Stimulated activated CD4-positive, alpha-beta T cell treated with anti-CD3 and anti-CD28 coated beads, Interleukin-12 subunit alpha, Interleukin-12 subunit beta, amount 100 ng/mL, for 24 hours (primary cell): ENCODE data around the gene CDHR4.
A peak's percentile ranks its signal among the peaks of the same experiment; 100 is the strongest.
"Not testable (repeated sequence)": the region's sequence is repeated elsewhere in the genome, so short reads cannot be mapped to it uniquely, and the experiment has no call there.

Source experiments
- DNase-seq, 2 experiments: peaks; one replicate each; pipeline ENCODE4 v3.0.0-alpha.2; 2020; ENCODE audit warnings: low read depth in 2 of 2

CDHR4 gene

DNA sequence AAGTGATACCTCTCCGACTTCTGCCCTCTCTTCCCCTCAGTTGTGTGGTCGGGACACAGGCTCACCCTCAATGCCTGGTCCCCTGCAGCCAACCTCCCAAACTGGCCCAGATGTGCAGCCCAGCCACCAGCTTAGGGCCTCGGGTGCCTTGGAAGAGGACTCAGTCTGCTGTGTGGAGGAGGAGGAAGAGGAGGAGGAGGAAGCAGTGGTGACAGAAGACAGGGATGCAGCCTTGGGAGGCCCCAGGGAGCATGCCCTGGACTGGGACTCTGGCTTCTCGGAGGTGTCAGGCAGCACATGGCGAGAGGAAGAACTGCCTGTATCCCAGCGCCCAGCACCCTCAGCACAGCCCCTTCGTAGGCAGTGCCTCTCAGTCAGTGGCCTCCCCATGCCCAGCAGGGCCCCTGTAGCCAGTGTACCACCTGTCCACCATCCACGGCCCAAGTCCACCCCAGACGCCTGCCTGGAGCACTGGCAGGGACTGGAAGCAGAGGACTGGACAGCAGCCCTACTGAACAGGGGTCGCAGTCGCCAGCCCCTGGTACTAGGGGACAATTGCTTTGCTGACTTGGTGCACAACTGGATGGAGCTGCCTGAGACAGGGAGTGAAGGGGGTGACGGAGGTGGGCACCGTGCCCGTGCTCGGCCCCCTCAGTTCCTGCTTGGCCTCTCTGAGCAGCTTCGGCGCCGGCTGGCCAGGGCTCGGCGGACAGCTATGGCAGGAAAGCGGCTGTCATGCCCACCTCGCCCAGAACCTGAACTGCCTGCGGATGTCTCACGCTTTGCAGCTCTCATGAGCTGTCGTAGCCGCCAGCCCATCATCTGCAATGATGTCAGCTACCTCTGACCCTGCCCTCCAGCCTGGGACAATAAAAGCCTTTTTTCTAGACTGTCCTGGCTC is 4.7 kb upstream of the CDHR4 start:
- DNase-seq, result no peak

DNA sequence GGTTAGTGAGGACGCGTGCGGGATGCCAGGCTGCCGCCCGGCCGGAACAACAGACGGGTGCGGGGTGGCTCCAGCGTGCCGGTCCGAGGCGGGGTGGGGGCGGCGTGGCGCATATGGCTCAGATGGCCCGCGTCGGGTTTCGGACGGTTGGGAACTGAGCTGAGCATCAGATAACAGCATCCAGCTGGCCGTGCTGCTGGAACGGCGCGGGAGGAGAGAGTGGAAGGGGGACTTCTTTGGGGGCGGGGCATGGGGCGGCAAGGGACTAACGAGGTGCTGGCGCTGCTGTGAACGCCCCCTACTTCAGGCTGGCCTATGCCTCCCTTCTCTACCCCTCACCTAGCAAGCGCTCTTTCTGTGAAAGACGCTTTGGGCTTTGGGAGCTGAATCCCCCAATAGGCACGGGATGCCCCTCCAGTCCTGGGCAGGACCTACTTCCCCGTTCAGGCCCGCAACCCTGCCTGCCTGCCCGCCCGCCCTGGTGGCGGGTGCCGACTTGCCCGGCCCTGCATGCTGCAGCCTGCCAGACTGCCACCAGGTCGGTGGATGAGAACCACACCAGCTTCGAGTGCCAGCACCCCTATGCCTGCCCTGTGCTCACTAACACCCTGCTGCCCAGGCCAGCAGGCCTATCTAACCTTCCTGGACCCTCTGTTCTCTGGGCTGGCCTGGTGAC is 3.9 kb upstream of the CDHR4 start:
- no peak for DNase-seq

DNA sequence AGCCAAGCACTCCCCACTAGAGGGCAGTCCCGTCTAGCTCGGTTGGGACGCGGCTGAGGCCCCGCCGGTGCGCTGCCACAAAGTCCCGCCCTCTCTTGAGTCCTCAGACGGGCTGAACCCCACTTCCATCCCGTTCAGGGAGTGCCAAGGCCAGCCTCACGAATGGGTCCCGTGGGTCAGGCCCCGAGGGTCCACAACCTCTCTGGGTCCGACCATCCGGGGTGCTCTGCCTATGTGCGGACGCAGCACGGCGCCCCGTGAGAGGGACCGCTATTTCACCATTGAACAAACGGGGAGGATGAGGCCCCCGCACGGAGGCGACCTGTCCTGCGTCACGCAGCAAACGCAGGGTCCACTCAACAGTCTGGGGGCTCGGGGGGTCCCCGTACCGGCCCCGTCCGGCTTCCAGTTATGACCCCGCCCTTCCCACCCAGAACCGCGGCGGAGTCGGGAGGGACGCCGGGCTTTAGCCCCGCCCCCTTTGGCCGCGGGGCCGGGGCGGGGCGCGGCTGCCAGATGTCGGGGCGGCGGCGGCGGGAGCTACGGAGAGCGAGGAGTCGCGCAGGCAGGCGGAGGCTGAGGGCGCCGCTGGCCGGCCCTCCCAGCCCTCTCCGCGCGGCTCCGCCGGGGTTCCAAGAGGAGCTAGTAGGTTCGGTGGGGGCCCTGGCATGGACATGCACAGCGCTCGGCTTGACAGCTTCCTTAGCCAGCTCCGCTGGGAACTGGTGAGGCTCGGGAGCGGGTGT is 3.2 kb upstream of the CDHR4 start, which contains the start of gene INKA1:
Gene INKA1, plus strand, starts transcription at position 543 of the 746 bp plus-strand sequence. Its CDS starts 132 bp downstream, at position 675.
- peak; percentile 73 to 87 for DNase-seq

DNA sequence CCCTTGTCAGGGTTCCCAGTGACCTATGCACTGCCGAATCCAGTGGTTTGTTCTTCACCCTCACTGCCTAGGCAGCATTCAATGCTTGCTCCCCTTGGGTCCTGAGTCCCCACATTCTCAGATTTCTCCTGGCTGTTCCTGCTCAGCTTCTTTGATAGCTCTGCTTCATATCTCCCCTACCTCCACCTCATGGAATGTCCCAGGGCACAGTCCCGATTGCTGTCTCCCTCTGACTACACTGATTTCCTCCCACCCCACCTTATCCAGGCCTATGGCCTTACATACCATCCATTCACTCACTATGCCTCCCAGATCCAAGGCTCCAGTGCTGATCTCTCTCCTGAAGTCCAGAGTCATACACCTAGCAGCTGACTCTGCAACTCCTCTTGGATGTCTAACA is 1.5 kb upstream of the CDHR4 start:
- DNase-seq, result no peak

DNA sequence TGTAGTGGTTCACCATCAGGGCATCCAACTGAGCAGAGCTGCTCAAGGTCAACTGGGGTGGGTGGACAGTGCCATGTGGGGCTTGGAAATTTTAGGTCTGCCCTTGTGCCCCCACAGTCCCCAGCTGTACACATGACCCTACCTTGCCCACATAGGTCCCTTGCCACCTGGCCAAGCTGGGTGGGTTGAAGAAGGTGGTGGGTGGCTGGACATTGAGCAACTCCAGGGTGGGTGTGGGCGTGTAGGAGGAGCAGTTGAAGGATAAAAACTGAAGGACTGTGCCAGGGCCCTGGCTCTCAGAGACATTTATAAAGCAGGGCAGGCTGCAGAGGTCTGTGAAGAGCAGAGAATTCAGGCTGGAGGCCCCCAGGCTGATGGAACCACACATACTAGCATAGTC is 568 bp downstream of the CDHR4 start:
- no peak for DNase-seq

DNA sequence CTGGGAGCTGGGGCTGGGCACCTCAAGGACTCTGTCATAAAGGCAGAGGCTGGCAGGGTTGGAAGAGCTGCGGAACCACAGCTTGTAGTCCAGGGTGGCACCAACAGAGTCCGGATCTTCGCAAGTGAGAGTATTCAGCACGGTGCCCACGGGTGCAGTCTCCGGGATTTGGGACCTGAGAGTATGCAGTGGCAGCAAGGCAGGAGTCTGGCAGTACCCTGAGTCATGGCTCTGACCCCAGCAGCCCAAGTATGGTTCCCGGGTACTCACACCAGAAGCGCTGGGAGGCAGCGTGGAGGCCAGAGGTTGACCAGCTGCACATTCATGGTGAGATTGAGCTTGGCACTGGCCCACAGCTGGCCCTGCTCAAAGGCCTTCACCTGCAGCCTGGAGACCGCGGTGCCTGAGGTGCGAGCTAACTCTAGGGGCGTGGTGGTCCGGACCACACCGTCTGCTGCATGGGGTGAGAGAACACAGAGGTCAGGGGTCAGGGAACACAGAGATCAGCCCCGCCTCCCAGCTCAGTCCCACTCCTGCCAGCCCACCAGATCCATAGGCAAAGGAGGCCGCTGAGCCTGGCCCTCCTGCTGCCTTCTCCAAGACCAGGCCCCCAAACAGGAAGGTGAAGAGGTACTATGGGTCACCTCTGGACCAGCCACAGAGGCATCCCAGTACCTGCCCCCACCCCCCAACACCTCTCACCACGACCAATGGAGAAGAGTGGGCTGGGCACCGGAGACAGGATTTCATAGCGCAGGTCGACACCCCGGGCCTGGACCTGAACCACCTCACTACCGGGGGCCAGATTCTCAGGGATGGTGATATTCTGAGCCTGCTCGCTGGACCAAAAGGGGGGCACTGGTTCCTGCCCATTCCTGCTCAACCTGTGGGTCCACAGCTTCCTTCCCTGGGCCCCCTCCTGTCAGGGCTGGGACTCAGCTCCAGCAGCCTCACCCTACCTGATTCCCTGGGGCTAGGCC is 4.5 kb downstream of the CDHR4 start:
- no peak for DNase-seq

DNA sequence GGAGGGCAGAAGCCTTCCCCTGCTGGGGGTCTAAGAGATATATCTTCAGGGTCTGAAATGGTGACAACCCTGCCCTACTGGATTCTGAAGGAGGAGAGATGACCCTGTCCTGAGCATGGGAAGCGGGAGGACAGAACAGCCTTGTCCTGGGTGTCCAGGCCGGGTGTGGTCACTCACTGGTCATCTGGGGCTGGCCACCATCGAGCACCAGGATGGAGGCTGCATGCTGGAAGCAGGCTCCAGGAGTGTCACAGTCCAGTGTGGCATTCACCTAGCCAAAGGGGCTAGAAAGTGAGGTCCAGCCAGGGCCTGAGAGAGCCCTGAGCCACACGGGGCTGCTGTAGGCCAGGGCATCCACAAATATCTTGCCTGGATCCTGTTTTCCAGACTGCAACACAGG is 5.2 kb downstream of the CDHR4 start:
- DNase-seq, result no peak

DNA sequence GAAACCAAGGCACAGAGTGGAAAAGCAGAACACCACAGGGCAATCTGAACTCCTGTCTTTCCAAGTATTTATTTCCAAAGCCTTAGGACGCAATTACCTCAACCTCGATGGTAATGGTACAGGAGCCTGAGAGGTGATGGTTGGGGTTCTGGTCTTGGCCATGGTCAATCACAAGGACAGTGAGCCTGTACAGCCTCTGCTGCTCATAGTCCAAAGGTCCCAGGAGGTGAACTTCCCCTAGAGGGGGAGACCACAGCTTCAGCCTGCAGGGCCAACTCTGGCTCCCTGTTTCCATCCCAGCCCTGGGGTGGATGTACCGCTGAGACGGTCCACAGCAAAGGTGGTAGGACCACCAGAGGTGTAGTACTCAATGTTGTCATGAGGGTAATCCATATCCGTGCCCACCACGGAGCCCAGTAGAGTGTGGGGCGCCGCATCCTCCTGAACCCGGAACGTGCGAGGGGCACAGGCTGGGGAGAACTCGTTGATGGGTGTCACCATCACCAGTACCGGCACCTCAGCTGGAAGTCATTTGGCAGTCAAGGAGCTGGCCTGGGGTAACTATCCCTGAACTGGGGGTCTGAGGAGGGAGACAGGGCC is 6.1 kb downstream of the CDHR4 start:
- DNase-seq, result no peak

DNA sequence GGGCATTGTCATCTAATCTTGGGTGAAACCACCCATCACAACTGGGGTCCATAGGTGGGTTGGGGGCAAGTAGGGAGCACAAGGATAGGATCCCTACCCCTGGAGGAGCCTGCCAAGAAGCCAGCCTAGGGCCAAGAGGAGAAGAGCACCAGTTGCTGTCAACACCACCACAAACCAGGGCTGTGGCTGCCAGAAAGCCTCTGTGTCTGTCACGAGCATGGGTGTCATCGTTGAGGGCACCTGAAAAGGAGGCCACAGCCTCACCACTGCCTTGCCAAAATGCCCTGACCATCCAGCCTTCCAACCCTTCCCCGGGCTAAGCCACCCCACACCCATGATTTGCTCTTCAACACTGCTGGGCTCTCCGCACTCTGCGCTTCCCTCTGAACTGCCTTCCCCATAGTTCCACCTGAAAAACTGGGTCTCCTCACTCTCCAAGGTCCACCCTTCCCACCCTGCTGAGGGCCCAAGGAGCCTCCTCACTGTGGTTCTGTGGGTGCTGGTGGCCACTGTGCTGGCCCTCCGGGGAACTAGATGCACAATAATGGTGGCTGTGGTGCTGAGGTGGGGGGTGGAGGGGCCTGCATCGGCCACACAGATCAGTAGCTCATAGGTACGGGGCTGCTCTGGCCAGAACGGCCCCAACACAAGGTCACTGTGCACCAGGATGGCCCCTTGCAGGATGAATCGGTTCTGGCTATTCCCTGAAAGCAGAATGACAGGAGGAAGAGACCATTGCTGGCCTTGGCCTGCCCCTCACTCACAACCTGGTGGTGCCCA is 7.1 kb downstream of the CDHR4 start:
- no peak for DNase-seq

DNA sequence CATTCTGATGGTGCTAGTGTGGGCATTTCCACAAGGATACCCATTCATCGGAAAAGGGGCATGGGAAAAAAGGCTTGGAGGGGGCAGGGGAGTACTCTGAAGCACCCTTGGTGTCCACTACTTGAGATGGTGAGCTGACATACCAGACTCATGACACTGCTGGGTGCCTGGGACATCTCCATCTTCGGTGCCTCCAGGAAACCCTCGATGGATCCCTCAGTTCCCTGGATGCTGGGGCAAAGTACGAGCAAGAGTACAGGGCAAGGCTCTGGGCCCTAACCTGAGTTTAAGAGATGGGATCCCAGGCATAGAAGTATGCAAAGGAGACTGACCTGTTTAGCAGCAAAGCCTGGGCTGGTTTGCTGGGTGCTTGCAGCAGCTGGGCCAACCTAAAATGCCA is 8.1 kb downstream of the CDHR4 start:
- no peak for DNase-seq

DNA sequence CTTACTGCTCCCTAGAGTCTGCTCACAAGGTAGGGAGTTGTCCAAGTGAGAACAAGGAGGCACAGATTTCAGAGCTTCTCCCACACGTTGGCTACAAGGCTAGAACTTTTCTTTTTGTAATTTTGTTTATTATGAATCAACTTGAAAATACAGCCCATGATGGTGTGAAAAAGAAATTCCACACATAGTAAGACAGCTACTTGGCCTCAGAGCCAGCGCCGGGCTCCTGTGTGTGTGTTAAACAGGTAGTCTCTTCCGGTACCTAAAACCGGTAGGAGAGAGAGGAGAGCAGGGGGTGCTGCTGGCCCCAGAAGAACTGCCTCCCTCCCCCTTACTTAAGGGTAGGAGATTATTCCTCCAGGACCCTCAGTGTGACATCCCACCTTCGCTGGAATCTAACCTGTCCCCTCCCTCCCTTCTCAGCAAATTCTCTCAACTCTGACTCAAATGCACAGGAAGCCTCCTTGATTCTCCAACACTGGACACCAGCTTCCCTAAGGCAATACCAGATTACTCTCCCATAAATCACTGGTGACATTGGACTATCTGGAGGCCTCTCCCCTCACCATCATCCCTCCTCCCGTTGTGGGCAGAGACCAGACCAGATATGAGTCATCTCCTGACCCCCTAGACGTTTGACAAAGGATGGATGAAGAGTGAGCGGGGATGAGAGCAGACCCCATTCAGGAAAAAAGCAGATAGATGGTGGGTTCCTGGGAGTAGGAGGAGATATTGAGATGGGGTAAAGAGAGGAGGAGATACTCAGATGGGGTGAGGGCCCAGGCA is 8.9 kb downstream of the CDHR4 start:
- DNase-seq, result no peak

DNA sequence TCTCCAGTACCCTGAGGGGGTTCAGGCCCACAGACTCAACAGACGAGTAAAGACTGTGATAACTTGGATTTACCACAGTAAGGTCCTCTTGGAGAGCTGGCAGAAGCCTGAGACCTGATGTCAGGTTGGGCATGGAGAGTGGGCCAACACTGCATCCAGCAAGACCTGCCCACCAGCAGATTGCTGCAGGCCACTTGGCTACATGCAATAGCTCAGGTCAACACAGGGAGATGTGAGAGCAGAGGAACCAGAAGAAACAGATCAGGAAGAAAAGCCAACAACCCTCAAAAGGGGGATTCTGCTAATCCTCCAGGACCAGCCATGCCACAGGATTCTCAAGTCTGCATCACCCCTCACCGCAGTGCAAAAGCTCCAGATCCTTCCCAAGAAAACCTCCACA is 11.6 kb downstream of the CDHR4 start:
- DNase-seq, result no peak

DNA sequence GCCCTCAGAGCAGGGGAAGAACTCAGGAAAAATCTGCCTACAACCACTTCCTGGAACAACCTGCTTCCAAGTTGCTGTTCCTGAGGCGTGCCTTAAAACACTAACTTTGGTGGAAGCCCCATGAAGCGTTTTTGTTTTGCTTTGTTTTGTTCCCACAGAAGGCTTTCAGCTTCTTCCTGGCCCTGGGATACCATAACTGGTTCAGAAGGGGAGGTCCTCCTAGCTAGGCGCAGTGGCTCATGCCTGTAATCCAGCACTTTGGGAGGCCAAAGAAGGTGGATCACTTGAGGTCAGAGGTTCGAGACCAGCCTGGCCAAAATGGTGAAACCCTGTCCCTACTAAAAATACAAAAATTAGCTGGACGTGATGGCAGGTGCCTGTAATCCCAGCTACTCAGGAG is 12.1 kb downstream of the CDHR4 start:
- no peak for DNase-seq

DNA sequence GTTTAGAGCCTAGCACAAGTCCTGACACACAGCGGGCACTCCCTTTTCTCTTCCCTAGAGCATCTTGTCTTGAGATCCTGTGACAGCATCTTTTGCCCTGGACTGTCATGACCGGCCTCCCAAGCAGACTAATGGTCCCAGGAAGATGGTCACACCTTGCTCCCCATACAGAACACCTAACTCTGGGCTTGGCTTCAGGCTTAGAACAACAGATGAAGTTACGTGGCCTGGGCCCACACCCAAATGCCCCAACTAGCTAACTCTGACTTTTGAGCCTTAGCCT is 12.6 kb downstream of the CDHR4 start:
- DNase-seq, result no peak

DNA sequence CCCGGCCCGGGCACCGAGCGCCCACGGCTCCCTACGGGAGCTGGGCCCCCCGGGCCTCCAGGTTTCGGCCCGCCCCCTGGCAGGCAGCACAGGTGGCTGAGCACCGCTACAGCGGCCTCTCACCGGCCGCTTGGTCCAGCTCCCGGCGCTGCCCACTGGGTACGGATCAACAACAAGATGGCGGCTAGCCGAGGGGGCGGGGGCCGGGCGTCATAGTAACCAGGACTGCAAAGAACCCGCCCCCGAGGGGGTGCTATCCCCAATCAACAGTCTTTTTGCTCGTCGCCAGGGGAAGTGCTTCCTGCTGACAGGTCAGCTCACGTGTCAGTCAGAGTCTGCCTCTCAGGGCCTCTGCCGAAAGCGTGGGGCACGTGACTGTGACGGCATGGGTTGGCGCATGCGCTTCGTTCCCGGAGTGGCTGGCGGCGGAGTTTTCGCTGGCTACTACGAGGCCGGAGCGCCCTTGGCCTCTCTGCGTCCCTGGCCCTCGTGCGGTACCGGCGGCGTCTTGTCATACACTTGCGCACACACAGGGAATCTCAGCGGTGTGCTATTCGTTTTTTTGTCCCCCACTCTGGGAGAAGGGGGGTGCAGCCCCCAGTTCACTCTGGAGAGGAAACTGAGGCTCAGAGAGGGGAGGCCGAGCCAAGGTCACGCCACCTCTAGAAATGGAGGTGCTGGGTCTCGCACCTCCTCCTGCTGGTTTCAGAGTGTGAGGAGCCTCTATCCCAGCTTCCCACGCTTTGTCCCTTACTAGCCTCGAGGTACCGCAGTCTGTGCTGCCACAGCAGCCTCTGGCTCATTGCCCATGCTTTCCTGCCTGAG is 13.1 kb downstream of the CDHR4 start, which contains the start of gene IP6K1:
Gene IP6K1, minus strand, starts transcription at position 186 of the 825 bp plus-strand sequence. CDS start 38,502 bp downstream, outside the sequence.
- peak; percentile 98 to 100 for DNase-seq

DNA sequence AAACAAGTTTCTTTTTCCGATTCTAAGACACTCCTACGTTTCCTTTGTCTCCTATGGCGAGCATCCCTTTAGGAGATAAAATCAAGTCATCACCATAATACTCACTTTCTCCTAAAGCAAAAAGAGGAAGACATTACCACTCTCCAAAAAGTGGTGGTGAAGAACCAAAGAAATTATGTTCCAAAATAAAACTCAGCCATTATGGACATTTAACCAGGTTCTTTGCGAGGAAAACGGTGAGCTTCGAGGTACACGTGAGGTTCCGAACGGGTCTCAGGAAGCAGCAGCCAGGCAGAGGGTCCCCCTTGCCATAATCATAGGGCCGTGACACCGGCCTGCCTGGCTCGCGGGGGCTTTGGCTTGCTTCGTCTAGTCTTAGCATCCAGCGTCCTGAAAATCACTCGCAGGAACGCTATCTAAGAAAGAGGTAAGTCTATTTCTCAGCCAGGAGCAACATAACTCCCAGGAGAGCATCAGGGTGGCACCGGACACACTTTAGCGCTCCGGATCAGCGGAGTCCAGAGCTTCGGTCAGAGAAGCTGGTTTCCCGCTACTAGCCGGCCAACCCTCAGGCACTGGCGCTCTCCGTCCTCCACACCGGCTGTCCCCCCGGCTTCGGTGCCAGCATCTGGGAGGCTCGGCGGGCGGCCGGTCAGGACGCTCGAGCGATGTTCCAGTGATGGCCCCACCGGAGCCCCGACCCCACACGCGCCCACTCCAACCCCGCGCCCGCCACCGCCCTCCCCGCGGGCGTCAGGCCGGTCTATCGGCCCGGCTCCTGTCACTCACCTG is 13.9 kb downstream of the CDHR4 start:
- DNase-seq, result no peak

DNA sequence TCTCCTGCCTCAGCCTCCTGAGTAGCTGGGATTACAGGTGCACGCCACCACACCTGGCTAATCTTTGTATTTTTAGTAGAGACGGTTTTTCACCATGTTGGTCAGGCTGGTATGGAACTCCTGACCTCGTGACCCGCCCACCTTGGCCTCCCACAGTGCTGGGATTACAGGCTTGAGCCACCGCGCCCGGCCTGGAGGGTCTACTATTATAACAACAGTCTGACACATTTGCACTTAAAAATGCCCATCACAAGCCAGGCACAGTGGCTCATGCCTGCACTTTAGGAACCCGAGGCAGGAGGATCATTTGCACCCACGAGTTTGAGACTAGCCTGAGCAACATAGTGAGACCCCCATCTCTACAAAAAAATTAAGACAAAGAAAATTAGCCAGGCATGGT is 17.4 kb downstream of the CDHR4 start:
- DNase-seq, result not testable (repeated sequence)
